D341Med (cell line): ENCODE results near the gene DCLRE1B.

Experiments used
- DNase-seq: peaks from one replicate; pipeline ENCODE4 v3.0.0; 2012; ENCODE audit warnings: low spot score

The DCLRE1B gene

DNA sequence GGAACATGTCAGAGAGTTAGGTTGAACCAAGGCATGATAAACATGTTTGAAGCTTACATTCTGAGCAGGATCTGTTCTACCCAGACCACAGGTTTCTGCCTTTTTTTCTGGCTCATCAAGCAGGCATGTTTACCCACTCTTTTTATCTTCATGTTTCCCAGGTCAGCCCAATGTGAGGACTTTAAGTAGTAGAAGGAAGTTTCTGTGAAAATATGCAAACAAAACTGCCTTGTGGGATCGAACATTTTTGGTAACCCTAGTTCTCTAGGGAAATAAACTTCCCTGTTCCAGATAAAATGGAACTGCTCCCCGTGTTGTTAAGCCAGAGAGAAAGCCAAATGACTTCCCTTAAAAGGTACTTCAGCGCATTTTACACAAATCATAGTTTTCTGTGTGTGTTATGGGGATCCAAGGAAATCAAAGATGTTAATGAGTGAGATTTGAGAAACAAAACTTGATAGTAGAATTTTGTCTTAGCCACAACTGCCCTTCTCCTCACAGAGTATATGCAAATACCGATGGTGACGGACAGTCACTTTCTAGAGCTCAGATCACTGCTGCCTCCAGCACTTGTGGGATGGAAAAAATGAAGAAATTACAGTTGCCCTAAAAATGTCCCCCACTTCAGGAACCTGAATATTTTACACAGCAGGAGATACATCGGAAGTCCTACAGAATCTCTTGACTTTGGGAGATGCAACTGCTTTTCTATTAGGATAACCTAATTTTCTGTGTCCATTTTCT is 23.2 kb downstream of the DCLRE1B start:
- DNase-seq = no peak

DNA sequence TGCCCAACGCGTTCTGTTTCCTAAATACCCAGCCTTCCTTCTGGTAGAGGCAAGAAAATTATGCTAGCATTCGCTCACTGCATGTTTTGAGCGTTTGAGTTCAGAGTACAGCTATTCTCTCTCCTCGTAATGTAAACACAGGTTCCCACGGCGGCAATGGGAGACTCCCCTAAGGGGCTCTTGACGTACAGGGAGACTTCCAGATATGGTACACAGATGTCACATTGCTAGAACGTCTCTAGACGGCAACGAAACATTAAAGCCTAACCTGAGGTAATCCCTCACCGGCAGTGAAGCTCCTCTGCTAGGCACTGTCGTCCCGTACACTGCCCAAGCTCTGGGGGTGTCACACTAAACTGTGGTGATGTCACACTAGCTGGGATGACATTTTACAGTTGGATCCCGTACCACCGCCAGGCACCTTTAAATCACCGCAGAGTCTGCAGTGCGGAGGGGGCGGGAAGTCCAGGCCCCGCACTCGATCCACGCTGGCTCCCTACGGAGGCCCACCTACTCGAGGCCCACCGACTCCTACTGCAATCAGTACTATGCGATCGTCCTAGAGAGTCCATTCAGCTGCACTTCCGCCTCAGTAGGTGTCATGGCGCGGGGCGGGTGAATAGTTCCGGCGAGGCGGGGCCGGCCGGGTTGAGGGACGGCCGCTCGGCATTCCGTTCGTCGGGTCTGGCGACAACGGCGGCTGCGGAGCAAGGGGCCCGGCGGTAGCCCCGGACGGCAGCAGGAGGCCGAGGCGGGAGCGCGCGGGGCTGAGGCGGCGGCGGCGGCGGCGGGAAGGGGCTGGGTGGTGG is 24.0 kb downstream of the DCLRE1B start, which contains the start of gene HIPK1:
Gene HIPK1, plus strand, starts transcription at position 384 of the 809 bp plus-strand sequence.
- DNase-seq = peak; percentile 94

DNA sequence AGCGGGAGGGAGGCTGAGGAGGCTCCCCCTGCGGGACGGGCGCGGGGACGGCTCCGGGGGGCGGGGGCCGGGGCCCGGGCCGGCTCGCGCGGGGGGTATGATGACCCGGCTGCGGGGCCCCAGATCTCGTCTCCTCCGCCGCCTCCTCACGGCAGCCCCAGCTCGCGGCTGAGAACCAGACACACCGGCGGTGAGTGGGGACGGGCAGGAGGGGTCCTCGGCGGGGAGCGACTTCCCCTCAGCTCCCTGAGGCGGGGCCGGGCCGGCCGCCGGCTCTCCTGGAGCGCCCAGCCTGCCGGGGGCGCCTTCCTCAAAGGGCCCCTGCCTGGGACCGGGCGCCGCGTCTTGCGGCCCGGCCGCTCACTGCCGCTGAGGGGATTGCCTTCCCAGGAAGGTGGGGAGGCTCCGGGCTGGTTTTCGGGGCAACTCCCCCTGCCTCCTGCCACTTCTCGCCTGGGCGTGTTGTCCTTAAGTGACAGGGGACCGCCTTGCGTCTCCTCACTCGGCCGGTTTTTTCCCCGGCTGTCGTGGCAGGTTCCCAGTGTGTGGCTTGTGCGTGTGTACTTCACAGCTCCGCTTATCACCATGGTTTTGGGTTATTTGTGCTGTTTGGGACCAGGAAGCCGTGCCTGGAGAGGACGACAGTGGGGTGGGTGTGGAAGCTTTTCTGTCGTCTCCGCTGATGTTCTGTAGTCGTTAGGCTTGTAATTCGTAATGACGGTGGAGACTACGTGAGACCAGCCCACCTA is 24.8 kb downstream of the DCLRE1B start:
- no peak for DNase-seq

DNA sequence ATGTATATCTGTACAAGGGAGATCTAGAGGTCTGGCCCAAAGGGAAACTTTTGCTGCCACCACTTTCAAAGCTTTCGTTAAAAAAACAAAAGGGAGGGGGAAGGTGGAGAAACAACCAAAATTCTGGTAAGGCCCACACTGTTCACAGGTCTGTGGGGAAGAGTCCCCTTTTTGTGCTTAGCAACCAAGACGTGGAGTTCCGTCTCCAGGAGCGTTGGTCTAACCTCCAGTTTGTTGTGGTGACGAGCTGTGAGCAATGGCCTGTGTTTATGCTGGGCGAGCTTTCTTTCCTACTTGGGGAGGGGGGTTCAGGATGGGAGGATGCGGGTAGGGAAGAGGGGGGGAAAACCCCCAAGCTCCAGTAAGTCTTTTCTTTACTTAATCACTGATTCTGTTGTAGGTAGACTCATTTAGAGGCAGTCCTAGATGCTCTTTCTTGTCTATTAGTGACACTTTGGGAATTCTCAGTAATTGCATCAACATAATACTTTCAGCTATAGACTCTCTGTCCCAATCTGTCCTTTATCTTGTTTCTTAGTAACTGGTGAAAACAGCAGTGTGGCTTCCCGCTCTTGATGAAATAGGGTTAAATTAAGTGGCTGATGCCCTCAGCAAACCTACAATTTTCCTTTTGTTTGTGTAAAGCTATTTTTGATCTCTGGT is 25.5 kb downstream of the DCLRE1B start:
- peak; percentile 37 for DNase-seq

DNA sequence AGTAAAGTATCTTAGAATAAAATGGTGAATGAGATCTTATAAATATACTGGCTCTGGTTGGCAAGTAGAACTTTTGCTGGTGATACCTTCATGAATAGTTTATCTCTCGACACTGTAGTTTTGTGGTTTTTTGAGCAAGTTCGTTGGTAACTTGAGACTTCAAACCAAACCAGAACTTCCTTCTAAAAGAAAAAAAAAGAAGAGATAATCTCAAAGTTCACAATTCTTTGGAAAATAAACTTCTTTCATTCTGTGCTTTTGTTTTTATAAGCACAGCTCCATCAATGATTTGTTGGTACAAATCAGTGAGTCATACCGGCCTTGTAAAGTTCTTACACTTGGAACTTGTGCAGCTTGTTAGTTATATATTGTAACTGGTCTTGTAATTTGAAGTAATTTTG is 26.3 kb downstream of the DCLRE1B start:
- no peak for DNase-seq

DNA sequence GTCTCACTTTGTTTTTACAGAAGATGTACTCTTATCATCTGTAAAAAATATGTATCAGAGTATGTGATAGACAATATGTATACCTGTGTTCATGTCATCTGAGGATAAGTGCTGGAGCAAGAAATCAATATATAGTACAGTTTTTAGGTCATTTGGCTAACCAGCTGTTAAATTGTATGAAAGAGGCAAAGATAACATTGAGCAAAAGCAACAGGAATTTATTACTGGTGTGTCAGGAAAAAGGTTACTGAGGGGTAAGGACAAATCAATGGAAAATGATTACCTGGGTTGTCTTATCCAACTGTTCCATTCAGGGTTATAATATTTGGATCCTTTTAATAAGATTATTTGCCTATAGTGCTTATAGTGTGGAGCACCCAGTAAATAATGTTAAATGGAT is 28.9 kb downstream of the DCLRE1B start:
- DNase-seq = no peak

DNA sequence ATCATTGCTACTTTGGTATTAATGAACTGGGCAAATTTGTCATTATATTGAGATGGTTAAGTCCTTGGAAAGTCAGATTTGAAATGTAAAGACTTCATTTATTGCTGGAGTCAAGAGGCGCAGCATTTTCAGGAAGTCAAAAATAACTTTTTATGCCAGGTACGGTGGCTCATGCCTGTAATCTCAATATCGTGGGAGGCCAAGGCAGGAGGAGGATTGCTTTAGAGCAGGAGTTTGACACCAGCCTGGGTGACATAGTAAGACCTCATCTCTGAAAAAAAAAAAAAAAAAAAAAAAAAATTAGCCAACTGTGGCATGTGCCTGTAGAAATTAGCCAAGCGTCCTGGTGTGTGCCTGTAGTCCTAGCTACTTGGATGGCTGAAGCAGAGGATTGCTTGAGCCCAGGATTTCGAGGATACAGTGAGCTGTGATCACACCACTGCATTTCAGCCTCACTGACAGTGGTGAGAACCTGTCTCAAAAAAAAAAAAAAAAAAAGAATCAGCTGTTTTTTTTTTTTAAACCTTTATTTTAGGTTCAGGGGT is 29.5 kb downstream of the DCLRE1B start:
- DNase-seq = no peak

DNA sequence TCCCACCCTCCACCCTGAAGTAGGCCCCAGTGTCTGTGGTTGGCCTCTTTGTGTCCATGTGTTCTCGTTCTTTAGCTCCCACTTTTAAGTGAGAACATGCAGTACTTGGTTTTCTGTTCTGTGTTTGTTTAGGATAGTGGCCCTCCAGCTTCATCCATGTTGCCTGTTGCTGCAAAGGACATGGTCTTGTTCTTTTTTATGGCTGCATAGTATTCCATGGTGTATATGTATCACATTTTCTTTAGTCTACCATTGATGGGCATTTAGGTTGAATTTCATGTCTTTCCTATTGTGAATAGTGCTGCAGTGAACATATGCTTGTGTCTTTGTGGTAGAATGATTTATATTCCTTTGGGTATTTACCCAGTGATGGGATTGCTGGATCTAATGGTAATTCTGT is 30.1 kb downstream of the DCLRE1B start:
- no peak for DNase-seq

DNA sequence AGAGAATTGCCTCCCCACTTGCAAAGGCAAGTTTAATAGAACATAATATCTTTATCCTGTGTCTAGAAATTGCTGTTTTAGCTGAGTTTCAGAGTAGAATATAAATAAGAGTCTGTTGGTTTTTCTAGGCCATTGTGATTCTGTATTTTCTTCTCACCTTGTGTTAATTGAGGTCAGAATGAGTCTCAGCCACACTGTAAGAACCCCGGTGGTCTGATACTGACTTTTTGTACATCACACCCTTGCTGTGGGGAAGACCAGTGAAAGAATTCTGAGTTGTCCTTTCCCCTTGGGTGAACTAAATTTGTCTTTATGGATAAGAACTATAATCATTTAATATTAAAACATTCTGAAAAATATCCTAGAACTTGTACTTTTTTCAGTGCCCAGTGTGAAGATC is 30.8 kb downstream of the DCLRE1B start:
- DNase-seq = no peak

DNA sequence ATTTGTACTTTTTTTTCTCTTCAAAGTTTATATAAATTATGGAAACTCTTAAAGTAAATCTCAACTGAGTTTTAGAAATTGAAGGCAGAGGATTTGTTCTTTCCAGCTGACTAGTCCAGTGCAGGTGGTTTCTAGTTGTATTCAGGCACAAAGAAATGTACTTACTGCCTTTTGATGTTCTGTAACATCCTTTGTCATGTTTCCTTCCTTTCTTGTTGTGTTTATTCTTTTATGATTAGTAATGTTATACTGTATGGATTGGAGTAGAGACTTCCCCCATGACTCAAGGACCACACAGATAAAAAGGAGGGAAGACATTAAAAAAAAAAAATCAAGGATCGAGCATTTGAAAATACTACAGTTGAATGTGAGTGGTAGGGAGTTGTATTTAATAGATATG is 32.0 kb downstream of the DCLRE1B start:
- DNase-seq = no peak

DNA sequence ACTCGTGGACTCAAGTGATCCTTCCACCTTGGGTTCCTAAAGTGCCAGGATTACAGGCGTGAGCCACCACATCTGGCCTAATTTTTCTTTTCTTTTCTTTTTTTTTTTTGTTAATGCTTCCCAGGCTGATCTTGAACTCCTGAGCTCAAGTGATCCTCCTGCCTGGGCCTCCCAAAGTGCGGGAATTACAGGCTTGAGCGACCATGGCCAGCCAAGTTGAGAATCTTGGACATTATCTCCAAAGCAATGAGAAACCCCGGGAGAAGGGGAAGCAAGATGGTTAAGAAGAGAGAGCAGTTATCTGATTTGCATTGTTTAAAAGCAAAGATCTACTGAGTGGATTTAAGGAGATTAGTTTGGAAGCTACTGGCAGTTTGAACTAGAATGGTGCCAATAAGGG is 33.1 kb downstream of the DCLRE1B start:
- peak; percentile 34 for DNase-seq

DNA sequence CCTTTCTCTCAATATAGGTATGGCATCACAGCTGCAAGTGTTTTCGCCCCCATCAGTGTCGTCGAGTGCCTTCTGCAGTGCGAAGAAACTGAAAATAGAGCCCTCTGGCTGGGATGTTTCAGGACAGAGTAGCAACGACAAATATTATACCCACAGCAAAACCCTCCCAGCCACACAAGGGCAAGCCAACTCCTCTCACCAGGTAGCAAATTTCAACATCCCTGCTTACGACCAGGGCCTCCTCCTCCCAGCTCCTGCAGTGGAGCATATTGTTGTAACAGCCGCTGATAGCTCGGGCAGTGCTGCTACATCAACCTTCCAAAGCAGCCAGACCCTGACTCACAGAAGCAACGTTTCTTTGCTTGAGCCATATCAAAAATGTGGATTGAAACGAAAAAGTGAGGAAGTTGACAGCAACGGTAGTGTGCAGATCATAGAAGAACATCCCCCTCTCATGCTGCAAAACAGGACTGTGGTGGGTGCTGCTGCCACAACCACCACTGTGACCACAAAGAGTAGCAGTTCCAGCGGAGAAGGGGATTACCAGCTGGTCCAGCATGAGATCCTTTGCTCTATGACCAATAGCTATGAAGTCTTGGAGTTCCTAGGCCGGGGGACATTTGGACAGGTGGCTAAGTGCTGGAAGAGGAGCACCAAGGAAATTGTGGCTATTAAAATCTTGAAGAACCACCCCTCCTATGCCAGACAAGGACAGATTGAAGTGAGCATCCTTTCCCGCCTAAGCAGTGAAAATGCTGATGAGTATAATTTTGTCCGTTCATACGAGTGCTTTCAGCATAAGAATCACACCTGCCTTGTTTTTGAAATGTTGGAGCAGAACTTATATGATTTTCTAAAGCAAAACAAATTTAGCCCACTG is 35.5 kb downstream of the DCLRE1B start:
- DNase-seq = no peak

DNA sequence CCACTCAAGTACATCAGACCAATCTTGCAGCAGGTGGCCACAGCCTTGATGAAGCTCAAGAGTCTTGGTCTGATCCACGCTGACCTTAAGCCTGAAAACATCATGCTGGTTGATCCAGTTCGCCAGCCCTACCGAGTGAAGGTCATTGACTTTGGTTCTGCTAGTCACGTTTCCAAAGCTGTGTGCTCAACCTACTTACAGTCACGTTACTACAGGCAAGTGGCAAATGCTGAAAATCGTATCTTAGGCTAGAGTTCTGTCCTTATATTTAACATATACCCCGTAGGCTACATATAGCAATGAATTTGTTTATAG is 36.1 kb downstream of the DCLRE1B start:
- DNase-seq = no peak

DNA sequence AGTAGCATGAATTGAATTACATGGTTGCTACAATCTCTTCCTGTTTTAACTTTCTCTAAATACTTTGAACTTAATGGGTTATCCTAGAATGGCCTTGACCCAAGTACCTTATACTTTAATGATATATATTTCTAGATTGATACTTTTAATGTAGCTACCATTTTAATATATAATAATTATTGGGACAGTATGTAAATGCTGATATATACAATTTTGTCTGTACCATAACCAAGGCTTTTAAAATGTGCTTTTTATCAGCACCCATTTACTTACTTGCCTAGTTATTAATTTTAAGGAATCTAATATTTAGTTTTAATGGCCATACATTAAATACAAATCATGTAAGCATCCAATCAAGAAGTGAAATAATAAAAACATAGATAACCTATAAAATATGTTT is 37.4 kb downstream of the DCLRE1B start:
- DNase-seq = no peak

DNA sequence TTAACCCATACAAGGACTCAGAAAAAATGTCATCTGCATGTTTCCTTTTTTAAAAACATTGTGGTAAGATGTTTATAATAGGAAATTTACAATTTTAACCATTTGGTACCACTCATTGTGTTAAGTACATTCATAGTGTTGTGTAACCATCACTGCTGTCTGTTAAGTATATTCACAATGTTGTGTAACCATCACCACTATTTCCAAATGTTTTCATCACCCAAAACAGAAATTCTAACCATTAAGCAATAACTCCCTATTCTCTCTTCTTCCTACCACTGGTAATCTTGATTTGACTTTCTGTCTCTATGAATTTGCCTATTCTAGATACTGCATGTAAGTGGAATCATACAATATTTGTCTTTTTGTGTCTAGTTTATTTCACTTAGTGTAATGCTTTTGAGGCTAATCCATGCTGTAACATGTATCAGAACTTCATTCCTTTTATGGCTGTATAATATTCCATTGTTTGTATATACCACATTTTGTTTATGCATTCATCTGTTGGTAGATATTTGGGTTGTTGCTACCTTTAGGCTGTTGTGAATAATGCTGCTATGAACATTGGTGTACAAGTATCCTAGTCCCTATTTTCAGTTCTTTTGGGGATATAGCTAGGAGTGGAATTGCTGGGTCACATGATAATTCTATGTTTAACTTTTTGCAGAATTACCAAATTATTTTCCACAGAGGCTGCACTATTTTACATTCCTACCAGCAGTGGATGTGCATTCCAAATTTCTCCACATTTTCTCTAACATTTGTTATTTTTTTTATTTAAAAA is 38.1 kb downstream of the DCLRE1B start:
- DNase-seq = no peak

DNA sequence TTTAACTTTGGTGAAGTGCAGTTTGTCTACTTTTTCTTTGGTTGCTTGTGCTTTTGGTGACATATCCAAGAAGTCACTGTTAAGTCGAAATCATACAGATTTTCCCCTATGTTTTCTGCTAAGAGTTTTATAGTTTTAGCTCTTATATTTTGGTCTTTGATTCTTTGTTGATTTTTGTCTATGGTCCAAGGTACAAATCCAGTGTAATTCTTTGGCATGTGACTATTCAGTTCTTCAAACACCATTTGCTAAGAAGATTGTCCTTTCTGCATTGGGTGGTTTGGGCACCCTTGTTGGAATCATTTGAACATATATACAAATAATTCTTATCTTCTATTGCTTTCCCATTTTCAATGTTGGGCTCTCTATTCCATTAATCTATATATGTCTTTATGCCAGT is 40.2 kb downstream of the DCLRE1B start:
- no peak for DNase-seq

DNA sequence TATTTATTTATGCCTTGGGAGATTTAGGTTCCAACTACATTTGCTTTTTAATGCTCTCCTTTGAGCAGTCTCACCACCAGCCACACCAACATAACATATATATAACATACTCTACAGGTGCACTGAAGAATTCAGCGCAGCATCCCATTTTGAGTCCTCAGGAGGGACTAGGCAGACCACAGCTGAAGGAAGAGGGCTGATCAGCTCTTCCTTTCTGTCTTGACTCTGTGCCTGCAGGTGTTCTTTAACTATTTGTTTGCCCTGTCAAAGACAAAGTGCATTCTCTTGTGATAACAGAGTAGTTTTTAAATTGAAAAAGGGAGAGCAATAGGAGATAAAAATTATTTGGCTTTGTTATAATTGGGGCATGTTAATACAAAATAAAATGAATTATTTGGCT is 41.0 kb downstream of the DCLRE1B start:
- DNase-seq = no peak

DNA sequence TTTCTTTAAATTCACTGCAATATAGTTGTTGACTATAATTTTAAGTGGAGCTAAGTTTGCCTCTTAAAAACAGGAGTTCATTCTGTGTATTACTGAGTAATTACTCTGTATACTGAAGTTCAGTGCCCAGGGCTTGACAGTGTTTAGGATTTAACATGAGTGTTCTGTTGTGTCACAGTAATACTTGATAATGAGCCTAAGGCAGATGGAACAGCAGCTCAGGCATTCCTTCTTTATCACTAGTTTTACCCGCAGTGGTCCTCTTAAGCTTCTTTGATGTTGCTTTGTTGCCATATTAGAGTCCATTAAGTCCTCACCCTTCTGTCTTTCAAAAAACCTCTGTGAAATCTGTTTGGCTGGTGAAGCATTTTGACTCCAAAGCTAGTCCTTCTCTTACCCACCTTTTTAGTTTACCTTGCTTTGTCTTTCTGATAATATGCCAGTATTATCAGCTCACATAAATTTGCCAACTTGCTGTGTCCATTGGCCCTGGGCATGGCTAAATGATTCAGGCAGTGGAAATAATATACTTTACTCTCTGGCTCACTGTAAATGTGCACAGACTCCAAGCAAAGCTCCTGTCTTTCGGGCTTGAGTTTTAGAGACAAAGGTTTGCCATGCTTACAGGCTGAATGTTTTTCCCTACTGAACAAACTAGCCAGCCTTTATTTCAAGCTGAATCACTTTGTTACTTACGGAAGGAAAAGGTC is 41.7 kb downstream of the DCLRE1B start:
- DNase-seq = peak; percentile 57

DNA sequence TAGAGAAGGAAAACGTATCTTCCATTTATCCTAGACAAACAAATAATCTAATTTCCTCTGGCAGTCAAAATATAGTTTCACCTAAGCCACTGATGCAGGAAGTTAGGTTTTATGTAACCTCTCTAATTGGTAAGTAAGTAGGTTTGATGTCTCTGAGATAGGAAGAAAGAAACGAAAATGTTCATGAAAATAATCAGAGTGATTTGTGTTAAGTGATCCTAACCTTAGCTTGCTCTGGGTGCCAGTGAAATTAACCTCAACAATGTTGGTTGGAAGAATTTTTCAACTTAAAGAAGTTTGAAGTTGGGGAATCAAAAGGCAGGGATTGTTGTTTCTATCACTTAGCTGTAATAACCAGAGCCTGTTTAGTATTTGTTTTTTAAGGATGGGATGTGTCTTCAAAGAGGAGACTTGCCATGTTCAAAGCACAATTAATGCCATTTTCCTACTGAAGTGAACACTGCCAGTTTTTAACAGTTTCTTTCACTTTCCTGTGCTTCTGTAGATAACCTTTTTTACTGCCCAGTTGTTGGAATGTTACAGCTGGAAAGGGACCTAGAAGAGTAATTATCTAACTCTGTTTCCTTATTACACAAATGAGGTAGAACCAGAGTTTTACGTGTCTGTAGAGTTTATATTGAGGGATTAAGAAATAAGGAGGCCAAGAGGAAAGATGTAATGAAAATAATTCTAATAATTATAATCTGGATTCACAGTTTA is 42.4 kb downstream of the DCLRE1B start:
- no peak for DNase-seq
